Stimulated activated CD4-positive, alpha-beta T cell treated with anti-CD3 and anti-CD28 coated beads, Interleukin-4, amount 100 ng/mL, for 1 hour (primary cell): ENCODE measurements around the gene C1QTNF12.
A peak's percentile ranks its signal among the peaks of the same experiment; 100 is the strongest.

Source experiments
- DNase-seq: peaks from one replicate; pipeline ENCODE4 v3.0.0-alpha.2; 2020

The C1QTNF12 gene

DNA sequence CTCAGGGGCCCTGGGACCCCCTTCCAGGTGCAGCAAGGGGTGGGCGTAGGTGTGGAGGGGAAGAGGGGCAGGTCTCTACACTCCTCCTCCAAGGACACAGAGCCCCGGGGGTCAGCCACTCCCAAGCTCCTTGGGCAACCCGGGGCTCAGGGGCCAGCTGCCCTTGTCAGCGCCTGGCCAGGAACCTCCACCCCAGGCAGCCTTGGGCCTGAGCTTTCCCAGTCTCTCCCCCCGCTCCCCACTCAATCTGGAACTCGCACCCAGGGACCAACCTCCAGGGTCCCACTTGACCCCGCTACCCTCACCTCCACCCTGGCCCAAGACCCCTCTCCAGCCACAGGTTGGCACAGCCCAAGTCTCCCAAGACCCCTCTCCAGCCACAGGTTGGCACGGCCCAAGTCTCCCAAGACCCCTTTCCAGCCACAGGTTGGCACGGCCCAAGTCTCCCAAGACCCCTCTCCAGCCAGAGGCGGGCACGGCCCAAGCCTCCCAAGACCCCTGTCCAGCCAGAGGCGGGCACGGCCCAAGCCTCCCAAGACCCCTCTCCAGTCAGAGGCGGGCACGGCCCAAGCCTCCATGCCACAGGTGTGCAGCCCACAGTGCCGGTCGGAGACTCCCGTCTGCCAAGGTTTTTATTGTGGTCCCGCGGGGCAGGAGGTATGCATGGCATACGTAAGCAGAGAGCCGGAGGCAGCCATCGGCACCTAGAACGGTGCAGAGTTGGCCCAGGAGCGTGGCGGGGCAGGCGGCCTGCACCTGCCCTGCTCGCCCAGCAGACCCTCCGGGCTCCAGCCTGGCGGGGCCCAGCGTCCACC is 35.6 kb downstream of the C1QTNF12 start:
- no peak for DNase-seq

DNA sequence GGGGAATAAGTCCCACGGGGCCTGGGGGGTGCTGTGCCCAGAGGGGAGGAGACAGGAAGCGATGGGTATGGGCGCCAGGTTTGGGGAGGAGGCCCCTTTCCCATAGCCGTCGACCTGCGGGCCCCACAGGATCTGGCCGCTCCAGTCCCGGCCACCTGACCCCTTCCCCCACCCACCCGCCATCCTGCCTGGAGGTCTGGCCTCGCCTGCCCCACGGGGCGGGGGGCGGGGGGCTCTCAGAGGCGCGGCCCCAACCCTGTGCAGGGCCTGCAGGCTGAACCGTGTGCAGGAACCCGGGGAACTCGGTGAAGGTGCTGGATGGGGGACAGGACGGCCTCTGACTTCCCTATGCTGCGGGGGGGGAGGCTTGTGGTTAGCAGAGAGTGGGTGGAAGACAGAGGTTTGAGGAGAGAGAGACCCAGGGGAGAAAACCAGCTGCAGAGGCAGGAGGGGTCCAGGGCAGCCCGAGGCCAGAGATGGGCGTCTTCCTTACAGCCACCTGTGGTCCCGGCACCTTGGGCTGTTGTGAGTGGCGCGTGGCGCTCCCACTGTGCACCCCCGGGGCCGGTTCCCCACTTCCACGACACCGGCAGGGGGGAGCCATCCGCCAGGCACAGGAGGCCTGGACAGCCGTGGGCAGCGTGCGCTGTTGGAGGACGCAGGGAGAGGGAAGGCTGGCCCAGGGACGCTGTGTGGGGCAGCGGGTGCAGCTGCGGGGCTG is 37.6 kb downstream of the C1QTNF12 start:
- DNase-seq, result peak; percentile 64

DNA sequence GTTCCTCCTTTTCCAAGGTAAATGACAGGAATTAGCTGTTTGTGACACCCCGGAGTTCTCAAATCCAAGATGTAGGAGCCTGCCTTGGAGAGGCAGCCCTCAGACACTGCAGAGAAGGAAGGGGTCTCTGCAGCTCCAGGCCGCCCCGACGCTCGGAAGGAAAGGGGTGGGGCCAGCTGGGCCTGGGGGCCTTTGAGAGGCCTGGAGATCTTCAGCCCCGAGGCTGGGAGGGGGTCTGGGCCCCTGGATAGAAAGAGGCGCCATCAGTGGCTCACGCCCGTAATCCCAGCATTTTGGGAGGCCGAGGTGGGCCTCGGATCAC is 39.0 kb downstream of the C1QTNF12 start:
- DNase-seq, result no peak

DNA sequence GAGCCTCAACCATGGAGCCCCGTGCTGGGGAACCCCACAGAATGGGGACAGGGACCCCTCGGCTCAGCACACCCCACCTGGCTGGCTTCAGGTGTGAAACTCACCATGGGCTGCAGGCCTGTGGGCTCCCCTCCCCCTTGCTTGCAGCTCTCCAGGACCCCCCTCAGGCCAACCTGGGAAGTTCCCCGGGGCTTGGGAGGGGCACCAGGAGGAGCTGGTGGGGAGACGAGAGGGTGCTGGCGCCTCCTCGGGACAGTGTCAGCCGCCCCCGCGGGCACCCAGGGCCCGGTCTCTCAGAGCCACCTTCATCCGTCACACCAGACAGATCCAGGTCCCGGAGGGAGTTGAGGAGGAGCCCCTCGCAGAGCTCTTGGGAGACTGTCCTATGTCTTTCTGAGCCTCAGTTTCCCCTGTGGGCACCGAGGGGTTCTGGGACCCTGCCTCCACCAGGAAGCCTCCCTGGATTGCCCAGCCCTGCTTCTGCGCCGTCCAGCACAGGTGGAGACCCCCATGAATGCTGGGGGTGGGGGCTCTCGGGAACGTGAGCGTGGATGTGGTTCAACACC is 39.5 kb downstream of the C1QTNF12 start:
- no peak for DNase-seq

DNA sequence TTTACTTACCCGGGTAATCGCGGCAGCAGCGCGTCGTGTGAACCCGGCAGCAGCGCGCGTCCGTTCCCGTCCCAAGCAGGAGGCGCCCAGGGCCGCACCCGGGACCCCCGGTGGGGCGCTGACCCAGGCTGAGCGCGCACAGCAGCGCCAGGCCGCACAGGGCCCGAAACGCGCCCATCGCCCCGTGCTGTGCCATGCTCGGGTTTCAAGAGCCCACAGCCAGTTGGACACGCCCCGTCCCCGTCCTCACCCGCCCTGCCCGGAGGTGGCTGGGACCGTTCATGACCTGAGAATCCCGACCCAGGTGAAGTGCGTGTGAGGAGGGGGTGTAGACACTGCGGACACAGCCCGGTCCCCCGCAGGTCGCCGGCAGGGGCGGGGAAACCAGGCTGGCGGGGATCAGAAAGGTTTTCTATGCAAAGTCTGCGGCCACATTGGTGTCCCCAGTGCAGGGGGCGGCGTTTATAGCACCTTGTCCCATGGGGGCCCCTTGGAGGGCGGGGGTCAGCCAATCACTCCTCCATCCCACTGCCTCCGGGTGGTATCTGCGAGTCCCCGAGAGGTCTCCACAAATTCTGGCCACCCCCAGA is 40.1 kb downstream of the C1QTNF12 start, which contains the start of gene TNFRSF18:
Gene TNFRSF18, minus strand, starts transcription at position 217 of the 590 bp plus-strand sequence. Its CDS starts 21 bp downstream, at position 196.
- DNase-seq, result peak; percentile 65

DNA sequence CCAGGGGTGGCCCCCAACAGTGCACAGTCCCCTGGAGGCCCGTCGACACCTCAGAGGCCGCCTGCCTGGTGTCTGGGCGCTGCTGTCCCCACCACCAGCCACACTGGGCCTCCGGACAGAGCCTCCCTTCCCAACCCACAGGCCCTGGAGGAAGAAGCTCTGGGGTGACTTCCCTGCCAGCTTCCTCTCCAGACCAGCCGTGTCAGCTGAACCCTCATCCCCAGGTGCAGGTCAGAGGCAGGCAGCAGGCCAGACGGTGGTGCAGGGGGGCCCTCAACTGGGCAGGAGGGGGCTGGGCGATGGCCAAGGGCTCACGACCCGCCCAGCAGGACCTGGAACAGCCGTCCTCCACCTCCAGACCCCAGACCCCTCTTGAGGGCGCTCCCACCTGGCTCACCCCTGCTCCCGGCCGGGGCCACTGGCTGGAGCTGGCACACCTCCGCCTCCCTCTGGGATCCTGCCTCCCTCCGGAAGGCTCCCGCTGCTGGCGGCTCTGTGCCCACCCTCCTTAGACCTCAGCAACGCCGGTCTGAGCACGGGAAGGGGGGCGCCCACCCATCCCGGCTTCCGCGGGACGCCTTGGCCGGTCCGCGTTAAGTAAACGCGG is 40.6 kb downstream of the C1QTNF12 start:
- DNase-seq, result no peak

DNA sequence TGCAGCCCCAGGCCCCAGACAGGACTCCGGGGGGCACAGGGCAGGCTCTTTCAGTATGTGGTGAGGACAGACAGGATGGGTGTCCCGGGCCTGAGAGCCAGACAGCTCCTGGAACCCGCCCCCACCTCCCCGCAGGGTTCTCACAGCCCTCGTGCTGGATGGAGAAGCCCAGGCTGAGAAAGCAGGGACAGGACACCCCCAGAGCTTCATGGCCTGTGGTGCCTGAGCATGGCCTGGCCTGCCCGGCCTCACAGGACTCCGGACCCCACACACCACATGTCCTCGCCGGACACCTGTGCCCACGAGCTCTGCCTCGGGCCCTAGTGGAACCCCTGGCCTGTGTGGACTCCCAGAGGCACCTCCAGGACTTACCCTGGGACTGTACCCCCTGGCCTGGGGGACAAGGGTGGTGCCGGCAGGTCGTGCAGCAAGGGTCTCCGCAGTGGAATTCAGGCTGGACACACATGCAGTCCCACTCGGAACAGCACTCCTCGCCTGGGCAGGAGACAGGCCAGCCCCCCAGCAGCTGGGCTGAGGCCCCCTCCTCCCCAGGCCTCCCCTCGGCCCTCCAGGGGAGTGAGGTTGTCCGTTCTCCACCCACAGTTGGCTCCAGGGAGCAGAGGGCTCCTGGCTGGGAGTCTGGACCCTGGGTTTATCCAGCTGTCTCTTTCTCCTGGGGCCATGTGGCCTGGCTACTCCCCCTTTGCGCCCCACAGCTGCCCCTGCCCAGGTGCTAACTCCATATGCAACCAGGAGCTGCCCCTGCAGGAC is 41.3 kb downstream of the C1QTNF12 start:
- no peak for DNase-seq

DNA sequence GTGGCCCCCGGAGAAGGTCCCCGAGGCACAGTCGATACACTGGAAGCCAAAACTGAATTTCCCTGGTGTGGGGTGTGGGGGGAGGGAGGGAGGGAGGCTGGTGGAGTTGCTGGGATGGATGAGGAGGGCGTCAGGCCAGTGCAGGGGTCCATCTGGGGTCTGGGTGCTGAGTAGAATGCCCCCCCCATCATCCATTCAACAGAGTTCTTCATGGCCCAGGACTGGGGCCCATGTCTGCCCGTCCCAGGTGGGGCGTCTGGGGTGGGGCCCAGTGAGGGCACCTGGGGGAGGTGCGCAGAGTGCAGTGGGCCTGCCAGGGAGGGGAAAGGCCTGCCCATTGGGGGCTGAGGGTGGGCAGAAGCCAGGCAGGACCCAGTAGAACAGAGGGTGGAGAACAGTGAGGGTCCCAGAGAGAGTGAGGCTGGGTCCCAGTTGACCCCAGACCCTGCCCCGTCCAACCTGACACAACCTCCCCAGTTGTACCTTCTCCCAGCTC is 42.0 kb downstream of the C1QTNF12 start:
- DNase-seq, result no peak

DNA sequence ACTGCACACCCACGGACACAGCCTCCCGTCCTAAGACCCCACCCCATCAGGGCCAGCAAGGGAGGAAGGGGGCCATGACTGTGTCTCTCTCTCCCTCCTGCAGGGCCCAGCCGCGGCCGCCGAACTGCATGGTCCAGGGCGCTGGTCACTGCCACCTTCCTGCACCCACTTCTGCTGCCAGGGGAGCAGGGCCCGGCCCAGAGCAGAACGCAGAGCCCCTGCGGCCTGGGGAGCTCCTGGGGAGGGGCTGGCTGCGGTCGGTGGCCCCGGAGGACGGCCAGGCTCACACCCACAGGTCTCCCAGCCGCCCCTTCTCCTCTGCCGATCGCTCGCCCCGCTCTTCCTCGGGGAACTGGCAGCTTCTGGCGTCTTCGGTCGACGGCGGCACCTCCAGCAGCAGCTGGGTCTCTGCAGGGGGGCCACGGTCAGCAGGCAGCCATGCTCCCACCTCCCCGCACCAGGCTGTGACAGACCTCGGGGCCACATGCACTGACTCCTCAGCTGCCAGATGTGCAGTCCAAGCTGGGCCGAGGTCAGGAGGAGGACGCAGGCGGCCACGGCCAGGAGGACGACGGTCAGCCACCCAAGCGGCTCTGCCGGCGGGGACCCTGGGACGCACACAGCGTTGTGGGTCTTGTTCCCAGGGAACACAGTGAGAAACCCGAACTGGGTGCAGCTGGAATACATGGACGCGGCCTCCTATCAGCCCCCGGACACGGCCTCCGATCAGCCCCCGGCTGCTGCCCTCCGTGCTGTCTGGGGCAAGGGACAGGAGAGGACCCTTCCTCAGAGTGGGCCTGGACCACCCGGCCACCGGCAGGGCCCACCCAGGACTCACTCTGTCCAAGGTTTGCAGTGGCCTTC is 42.7 kb downstream of the C1QTNF12 start:
- DNase-seq, result no peak

DNA sequence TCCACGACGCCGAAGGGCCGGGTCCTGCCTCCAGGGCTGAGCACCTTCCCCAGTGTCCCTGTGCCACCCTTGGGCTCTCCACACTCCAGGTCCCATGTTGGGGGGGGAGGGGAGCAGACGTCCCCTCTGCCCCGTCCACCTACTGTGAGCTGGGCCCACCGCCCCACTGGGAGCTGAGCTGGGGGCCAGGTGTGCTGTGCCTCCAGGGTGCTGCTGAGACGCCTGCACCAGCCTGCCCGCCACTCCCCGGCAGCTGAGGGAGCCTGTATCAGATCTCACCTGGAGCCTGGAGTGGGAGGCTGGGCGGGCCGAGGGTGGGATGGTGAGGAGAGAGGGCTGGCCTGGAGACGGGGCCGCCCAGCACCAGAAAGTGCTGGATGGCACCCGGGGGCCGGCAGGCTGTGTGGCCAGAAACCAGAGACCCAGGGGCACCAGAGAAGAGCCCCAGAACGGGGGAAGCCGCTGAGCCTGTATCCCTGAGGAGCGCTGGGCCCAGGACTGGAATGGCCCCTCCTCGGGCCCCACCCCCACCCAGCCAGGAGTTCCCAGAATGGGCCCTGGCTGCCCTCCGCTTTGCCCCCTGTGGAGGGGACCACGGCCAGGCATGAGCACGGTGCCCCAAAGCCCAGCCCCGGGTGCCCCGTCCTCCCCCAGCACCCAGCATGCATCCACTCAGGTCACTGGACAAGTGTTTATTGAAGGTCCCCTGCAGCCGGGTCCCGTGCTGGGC is 43.5 kb downstream of the C1QTNF12 start:
- no peak for DNase-seq

DNA sequence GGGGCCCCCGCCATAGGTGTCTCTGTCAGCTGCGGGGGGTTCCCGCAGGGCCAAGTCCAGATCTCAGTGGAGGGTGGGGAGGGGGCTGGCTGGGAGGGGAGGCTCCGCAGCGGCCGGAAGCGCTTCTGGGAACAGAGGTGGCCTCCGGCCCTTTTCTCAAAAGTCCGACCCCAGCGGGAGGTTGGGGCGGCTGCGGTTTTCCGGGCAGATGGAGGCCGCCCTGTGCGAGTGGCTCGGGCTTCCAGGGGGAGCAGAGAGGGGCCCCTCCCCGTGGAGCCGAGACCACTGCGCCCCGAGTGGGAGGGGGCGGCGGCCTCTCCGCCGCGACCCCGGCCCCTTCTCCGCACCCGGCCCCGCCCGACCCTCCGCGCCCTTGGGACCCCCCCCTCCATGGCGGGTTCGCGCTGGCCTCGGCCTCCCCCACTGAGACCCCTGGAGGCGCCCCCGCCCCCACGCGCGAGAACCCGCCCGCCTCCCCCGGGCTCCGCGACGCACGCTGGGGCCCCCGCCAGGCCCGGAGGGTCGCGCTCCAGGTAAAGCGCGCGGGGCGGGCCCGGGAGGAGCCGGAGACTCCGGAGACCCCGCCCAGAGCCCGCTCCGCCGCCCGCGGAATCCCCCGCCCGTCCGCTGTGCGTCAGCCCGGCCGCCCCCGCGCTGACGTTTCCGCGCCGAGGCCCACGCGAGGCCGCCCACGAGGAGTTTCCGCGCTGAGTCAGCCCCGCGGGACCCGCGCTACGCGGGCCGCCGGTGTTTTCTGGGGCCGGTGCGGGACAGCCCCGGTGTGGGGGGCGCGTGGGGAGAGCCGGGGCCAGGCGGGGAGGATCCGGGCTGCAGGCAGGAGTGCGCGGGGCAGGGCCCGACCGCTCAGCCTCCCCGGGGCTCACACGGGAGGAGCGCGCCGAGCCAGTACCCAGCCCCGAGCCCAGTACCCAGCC is 45.4 kb downstream of the C1QTNF12 start:
- peak; percentile 95 for DNase-seq

DNA sequence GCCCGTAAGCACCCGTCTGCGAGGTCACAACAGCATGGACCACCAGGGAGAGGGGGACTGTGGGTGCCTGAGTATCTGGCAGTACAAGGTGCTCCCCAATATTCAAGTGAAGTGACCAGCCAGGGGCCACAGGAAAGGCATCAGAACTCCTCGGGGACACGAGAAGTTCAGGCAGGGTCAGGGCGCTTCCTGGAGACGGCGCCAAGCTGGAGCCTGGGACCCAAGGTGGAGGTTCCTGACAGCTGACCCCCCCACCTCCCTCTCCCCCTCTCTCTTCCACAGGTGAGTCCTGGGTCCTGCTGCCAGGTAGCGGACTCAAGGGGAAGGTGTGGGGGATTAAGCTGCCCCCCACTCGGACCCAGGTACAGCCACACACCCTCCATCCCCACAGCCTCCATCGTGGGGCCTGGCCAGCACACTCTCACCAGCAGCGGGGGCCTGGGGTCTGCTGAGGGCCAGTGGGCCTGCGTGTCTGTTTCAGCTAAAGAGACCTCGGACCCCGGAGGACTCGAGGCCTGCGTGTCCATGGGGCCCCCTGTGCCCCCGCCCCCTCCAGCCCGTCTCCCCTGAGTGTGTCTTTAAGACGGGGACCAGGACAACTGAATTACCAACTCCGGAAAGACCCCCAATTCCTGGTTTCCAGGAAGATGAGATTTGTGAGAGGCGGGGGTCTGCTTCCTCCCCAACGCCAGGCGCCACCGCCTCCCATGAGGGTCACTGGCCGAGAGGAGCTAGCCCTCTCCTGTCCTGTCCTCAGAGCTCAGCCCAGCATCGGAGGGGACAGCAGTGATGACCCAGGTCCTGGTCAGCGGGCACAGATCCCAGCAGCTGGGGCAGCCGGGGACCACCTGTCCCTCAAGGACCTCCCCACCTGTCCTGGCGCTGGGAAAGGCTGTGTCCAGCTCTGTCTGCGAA is 46.3 kb downstream of the C1QTNF12 start:
- DNase-seq, result no peak

DNA sequence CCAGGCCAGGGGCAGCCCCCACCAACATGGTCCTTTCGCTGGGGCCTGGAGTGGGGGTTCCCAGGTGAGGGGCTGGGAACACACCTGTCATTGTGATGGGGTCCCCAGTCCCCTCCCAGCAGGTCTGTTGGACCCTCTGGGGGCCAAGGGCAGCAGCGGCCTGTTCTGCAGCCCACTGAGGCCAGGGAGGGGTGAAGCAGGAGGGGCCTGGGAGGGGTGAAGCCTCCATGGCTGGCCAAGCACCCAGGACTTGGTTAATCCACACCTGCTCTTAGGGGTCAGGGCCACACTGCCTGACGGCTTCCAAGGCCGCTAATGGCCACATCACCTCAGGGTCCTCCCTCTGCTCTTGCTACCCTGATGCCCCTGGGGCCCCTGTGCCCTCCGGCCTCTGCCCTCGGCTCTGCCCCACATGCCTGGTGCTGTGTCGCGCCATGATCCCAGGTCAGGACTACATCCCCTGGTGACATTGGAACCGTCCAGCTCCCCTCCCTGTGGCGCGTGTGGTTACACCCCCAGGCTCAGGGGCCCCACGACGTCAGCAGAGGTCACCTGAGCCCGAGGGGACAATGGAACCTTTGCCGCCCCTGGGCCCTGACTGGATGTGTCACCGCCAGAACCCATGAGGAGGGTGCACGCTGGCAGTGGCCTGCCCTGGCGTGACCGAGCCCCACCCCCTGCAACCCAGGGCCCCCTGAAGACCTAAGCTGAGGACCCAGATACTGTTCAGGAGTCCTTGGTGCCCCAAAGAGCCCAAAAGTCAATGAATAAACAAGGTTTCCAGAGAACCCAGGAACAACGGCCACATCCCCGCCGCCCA is 47.2 kb downstream of the C1QTNF12 start:
- no peak for DNase-seq

DNA sequence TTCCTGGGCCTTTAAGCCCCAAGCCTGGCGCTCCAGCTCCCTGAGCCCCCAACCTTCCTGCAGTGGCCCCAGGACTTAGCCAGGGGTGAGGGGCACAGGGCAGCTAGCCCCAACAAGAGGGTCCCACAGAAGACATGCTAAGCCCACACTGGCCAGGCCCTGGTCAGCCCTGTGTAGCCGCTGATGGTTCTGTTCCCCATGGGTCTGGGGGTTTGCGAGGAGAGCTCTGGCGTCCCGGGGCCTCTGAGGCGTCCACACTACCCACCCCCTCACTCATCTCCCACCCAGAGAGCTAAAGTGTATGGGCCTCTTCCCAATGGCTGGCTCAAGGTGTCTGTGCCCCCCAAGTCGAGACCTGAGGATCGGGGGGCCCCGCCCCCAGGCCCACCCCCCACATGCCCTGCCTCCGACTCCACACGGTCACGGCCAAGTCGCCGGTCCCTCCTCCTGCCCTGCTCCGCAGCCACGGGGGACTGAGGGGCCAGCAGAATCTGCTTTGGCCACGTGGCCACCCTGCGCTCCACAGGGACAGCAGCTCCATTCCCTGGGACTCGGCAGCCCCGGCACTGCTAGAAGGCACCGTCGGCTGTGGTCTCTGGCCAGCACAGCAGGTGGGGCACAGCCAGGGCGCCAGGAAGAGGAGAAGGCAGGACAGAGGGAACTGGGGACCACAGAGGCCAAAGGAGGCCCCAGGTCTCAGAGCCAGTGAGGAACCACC is 47.9 kb downstream of the C1QTNF12 start:
- no peak for DNase-seq

DNA sequence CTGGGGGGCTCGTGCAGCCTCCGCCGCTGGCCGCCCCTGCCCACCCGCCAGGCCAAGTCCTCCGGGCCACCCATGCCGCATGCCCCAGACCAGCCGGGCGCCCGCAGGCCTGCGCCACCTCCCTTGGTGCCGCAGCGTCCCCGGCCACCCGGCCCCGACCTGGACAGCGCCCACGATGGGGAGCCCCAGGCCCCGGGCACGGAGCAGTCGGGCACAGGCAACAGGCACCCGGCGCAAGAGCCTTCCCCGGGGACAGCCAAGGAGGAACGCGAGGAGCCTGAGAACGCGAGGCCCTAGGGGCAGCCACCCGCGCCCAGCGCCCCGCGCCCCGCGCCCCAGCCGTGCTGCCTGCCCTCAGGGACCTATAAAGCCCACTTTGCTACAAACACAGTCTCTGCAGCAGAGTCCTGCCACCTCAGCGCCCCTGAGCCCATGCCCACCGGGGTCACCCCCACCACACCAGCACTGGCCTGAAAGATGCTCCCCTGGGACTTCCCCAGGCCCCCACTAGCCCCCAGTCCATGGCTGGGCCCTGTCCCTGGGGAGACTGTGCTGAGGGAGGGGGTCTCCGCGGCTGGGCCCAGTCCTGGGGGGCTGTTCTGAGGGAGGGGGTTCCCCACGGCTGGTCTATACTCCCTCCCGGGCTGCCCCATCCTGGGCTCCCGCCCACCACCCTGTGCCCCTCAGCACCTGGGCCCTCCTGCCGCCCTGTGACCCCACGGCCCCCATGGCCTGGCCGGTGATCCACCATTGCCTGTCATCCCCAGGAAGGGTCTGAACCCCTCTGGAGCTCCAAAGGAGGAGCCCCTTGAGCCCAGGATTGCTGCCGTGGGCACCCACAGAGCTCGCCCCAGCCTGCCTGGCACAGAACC is 48.7 kb downstream of the C1QTNF12 start:
- DNase-seq, result no peak

DNA sequence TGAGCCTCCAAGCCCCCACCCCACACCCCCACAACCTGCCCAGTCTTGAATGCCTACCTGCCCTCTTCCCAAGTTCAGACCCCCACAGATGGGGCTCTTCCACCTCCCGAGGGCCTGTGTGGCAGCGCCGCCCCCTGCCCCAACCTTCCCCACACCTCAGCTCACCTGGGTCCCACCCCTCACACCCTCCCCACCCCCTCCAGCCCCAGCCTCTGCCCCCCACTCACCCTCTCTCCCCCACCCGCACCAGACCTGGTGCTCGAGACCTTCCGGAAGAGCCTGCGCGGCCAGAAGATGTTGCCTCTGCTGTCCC is 49.4 kb downstream of the C1QTNF12 start:
- DNase-seq, result no peak
